Mucosa of descending colon (tissue), 3 donors: ENCODE measurements around the gene CCNI. TPM values are rescaled to one million over a fixed set of nuclear protein-coding genes. Genes with fewer than 3 reads are reported as not detected.

Source experiments
- ATAC-seq: fragments of 200-7000 bp; cut with Tn5 transposase; one replicate; pipeline ENCODE4 v1.9.1; 2020; ENCODE audit warnings: mild to moderate bottlenecking, moderate library complexity
- DNase-seq, 3 donors: peaks; one replicate each; pipeline ENCODE4 v3.0.0-alpha.2; 2020
- H3K36me3 ChIP-seq: fragments of 200-600 bp; one replicate; pipeline ENCODE4 v1.8.0; 2021; ENCODE audit warnings: low read depth, mild to moderate bottlenecking
- H3K4me1 ChIP-seq: fragments of 200-600 bp; one replicate; pipeline ENCODE4 v1.8.0; 2021; ENCODE audit warnings: low read depth, mild to moderate bottlenecking
- H3K4me3 ChIP-seq: fragments of 200-600 bp; one replicate; pipeline ENCODE4 v1.8.0; 2021; ENCODE audit warnings: mild to moderate bottlenecking
- H3K9me3 ChIP-seq: fragments of 200-600 bp; one replicate; pipeline ENCODE4 v1.8.0; 2021; ENCODE audit warnings: mild to moderate bottlenecking
- CTCF ChIP-seq: fragments of 200-600 bp; IDR thresholded peaks from one replicate; pipeline ENCODE4 v1.8.0; 2022; ENCODE audit warnings: antibody characterized with exemption, mild to moderate bottlenecking
- intact Hi-C, 2 donors: fragments of 100-400 bp; cut with DNase I in 1 of 2; cut with micrococcal nuclease in 1 of 2; formaldehyde crosslinking; loops; one replicate each; pipeline versions ENCODE4 v1.11.0 to v1.11.1; 2022; cut with DNase I, micrococcal nuclease
- total RNA-seq, 3 donors: library from RNA; stranded (reverse); fragmentation: NEBNext Ultra II Directional in 2 of 3; extraction: Animal tissue kit (Norgen Biotek cat#: 25700) in 2 of 3; gene quantifications; one replicate each; pipeline versions ENCODE4 v1.2.1 to v1.2.4, GENCODE V29; 2021 to 2023
- donor health status: DM: no; HTN: no; CAD: no; lungs with moderate emphysema.
- donor health status: DM: no; HTN: no; CAD: no.
- donor health status: DM: no; HTN: yes; CAD: no.

CCNI gene
- total RNA-seq, 3 donors from 2014 or later: 175 to 323 (median 190) TPM

- H3K36me3 ChIP-seq: no peaks in the 10 kb centered on the region
- H3K4me3 ChIP-seq: no peak overlapping the region
- no peak for TF ChIP-seq CTCF
- peaks cover 4% of the 10 kb centered on the region for H3K4me1 ChIP-seq
- H3K9me3 ChIP-seq: no peaks in the 10 kb centered on the region
- intact Hi-C loops: no loop called here
- DNase-seq (no peak), ATAC-seq (peak; percentile 54)
Observed at GRCh38 chr4:77007358-77008230, 68.2 kb downstream of the CCNI start.

DNA sequence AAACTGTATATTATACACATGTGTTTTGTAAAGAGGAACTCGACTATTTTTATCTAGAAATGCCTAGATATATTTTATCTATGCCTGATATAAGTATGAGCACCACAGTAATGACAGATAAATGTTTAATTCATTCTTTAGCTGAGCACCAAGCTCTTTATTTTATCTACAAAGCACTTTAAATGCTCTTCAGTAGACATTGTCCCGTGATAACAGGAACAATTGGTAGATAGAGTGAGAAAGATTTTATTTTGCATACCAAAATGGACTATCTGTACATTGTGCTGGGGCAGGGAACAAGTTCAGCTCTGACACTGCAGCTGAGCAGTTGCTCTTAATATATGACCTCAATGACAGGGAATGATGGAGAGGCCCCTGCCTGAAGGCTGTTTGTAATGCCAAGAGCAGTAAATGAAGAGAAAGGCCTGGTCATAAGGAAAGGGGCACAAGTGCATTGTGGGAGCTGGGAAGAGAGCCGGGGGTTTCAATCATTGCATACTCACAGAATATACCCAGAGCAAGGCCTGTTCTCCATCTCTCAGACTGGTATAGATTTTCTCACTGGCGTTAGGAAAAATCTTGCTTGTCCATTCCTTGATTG lies 68.9 kb downstream of the CCNI start:
- Histone ChIP-seq H3K36me3 (no peaks in the 10 kb centered on the region), H3K4me3 (no peak overlapping the region), H3K9me3 (no peaks in the 10 kb centered on the region), H3K4me1 (no peaks in the 10 kb centered on the region)
- DNase-seq (no peak), ATAC-seq (no peak)
- intact Hi-C loops: no loop called here
- no peak for TF ChIP-seq CTCF

DNA sequence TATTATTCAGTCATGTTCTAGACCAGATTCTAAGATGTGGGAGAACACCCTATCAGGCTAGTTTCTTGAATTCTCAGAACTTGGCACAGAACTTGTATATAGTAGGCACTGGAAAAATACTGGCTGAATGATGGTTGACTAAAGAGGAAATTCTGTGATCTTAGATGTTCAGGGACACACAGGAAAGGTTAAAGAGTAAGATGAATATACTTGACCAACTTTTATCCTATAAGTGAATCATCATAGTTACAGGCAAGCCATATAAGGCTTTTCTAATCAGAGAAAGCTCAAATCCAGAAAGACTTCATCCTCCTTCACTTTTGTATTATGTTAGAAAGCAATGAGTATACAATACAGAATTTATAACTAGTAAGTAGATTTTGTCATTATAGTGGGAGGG lies 72.4 kb downstream of the CCNI start:
- DNase-seq (no peak), ATAC-seq (no peak)
- Histone ChIP-seq H3K9me3 (no peaks in the 10 kb centered on the region), H3K36me3 (no peaks in the 10 kb centered on the region), H3K4me1 (no peaks in the 10 kb centered on the region), H3K4me3 (no peak overlapping the region)
- intact Hi-C loops: no loop called here
- no peak for TF ChIP-seq CTCF

- Histone ChIP-seq H3K9me3 (no peaks in the 10 kb centered on the region), H3K4me3 (no peak overlapping the region), H3K4me1 (no peaks in the 10 kb centered on the region), H3K36me3 (no peaks in the 10 kb centered on the region)
- DNase-seq (no peak), ATAC-seq (no peak)
- TF ChIP-seq CTCF: no peak
- intact Hi-C loops: no loop called here
Observed at GRCh38 chr4:77002321-77003107, 73.3 kb downstream of the CCNI start.

- peak; percentile 56 for ATAC-seq
- intact Hi-C loops: no loop called here
- no peak for DNase-seq
- H3K9me3 ChIP-seq: no peaks in the 10 kb centered on the region
- H3K36me3 ChIP-seq: no peaks in the 10 kb centered on the region
- H3K4me1 ChIP-seq: no peaks in the 10 kb centered on the region
- H3K4me3 ChIP-seq: no peak overlapping the region
- no peak for TF ChIP-seq CTCF
Observed at GRCh38 chr4:77001907-77002306, 73.9 kb downstream of the CCNI start.
